ENCODE measurements around the gene UPK1B.

DNA sequence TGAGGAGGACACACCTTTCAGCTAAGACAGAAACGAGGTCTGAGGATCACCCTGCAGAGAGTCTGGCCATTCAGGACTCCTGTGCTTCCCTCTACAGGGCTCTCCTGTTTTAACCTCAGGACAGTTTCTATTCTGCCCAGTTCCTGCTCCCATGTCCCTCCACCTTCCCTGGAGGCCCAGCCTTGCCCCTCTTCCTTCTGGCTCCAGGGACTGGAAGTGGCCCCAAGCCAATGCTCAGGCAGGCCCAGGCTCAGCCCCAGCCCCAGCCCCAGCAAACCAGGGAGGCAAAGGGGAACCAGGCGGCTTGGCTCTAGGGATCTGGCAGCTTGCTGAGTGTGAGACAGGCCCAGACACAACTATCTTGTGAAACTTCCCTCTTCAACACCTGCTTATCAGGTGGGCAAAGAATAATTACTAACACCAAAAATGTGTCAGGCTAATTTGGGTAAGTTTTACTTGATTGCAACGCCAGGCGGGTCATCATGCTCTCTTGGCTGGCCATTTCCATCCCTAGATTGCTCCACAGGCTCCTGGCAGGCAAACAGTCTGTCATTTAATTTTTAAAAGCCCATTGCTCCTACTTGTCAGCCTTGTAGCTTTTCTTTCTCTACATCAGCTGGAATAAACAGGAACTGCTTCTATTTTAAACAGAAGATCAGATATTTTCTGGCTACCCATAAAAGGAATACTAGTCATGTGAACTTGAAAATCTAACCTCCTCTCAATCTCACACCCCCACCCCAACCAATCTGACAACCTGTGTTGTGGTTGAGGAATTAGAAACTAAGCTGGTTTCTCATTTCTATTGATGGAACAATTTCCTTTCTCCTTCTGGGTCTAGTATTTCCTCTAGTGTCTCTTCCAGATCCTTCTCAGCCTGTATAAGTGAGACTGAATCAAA, 33.5 kb downstream of the UPK1B start:
- TF ChIP-seq, protein P1, sequence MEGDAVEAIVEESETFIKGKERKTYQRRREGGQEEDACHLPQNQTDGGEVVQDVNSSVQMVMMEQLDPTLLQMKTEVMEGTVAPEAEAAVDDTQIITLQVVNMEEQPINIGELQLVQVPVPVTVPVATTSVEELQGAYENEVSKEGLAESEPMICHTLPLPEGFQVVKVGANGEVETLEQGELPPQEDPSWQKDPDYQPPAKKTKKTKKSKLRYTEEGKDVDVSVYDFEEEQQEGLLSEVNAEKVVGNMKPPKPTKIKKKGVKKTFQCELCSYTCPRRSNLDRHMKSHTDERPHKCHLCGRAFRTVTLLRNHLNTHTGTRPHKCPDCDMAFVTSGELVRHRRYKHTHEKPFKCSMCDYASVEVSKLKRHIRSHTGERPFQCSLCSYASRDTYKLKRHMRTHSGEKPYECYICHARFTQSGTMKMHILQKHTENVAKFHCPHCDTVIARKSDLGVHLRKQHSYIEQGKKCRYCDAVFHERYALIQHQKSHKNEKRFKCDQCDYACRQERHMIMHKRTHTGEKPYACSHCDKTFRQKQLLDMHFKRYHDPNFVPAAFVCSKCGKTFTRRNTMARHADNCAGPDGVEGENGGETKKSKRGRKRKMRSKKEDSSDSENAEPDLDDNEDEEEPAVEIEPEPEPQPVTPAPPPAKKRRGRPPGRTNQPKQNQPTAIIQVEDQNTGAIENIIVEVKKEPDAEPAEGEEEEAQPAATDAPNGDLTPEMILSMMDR (IDR thresholded peaks at IDR 0.05): no peak
- TF ChIP-seq POLR2A (IDR thresholded peaks at IDR 0.05): no peak

Measured in body of pancreas (tissue), 4 donors.